T-helper 17 cell (primary cell): ENCODE results near the gene DPH3. TPM values are rescaled to one million over a fixed set of nuclear protein-coding genes. Genes with fewer than 3 reads are reported as not detected.
A peak's percentile ranks its signal among the peaks of the same experiment; 100 is the strongest.

ENCODE experiments used
- ATAC-seq: fragments of 150-1000 bp; cut with Tn5 transposase; 2 replicates; pipeline ENCODE4 v1.10.0; 2021; ENCODE audit warnings: mild to moderate bottlenecking, moderate library complexity
- DNase-seq, 3 donors: peaks; one replicate each; pipeline versions ENCODE4 v3.0.0 to v3.0.0-alpha.2; 2020 to 2021
- H3K9me3 ChIP-seq: one replicate; pipeline ENCODE4 v1.7.0; 2013; ENCODE audit warnings: low read length, mild to moderate bottlenecking; ENCODE audit not compliant: control insufficient read depth, poor library complexity, severe bottlenecking
- H3K27ac Mint-ChIP-seq: one replicate; pipeline ENCODE4 v1.8.0; 2022; ENCODE audit warnings: mild to moderate bottlenecking, moderate library complexity, mixed read lengths
- H3K27me3 Mint-ChIP-seq: one replicate; pipeline ENCODE4 v1.8.0; 2022; ENCODE audit warnings: mixed read lengths
- H3K36me3 Mint-ChIP-seq: one replicate; pipeline ENCODE4 v1.8.0; 2022; ENCODE audit warnings: low read depth, mixed read lengths
- H3K4me1 Mint-ChIP-seq: one replicate; pipeline ENCODE4 v1.8.0; 2022; ENCODE audit warnings: mild to moderate bottlenecking, mixed read lengths
- H3K4me3 Mint-ChIP-seq: one replicate; pipeline ENCODE4 v1.8.0; 2022; ENCODE audit warnings: mild to moderate bottlenecking, moderate library complexity, mixed read lengths
- total RNA-seq, 4 donors: library from RNA in 2 of 4; stranded (reverse) in 2 of 4; gene quantifications; one replicate each; pipeline ENCODE4 v1.2.3 and lab custom pipeline; 2022 to 2026

DPH3 gene
- total RNA-seq, 2 donors from 2014 or later, result 16.1 to 22.8 TPM

DNA sequence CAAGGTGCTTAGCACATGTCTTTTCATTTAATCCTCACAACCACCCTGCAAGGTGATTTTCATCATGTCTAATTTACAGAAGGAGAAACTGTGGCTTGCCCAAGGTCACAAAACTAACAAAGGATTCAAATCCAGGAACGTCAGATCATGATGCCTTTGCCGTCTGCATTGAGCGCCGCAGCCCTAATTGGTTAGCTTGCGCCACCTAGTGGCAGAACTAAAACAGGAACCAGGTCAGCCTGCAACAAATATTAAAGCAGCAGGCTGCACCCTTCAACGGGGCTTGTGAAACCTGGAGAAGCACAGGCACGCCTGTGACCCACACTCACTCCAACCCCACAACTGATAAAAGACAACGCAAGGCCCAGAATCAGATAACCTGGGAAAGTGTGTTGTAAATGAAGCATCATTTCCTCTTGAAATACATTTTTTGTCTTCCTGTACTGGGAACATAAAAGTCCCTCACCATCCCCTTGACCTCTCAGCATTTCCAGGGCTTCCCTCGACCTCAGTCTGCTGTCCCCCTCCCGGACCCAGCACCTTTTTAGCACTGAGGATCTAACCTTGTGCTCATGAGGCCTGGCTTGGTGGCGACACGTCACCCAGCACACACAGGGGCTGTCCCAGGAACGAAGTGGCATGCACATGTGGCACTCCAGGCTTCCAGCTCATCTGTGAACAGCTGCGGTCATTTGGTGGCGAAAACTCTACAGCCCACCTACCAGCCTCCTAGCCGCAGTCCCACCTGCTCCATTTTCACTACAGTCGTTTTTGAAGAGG is 17.3 kb downstream of the DPH3 start:
- Mint-ChIP-seq H3K27me3 (peaks cover 7% of the 10 kb centered on the region), H3K27ac (peak overlapping the region; percentile 63), H3K4me3 (peak overlapping the region; percentile 75), H3K4me1 (peaks cover 13% of the 10 kb centered on the region), H3K36me3 (peaks cover 2% of the 10 kb centered on the region)
- no peaks in the 10 kb centered on the region for H3K9me3 ChIP-seq
- ATAC-seq (peak; percentile 94), DNase-seq (peak; percentile 49 to 70 (median 52))

DNA sequence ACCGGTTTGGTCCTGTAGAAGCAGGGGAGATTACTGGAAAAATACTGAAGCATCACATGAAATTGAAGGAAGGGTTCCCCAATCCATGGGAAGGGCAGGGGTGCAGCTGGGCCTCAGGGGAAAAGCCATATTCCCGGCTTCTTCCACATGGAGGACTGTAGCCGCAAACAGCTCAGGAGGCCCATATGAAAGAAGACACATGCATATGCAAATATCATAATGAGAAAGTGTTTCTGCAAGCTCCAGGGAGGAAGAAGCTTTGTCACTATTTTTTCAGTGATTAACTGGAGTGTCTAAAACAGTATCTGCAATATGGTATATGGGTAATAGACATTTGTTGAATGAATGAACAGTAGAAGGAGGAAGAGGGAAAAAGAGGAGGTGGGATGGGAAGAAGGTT is 19.1 kb downstream of the DPH3 start:
- peaks cover 5% of the 10 kb centered on the region for H3K36me3 Mint-ChIP-seq
- peaks cover 16% of the 10 kb centered on the region for H3K4me1 Mint-ChIP-seq
- H3K9me3 ChIP-seq, result no peaks in the 10 kb centered on the region
- DNase-seq, result no peak
- H3K27ac Mint-ChIP-seq, result peak overlapping the region; percentile 45
- ATAC-seq, result no peak
- peaks cover 7% of the 10 kb centered on the region for H3K27me3 Mint-ChIP-seq
- no peak overlapping the region for H3K4me3 Mint-ChIP-seq

DNA sequence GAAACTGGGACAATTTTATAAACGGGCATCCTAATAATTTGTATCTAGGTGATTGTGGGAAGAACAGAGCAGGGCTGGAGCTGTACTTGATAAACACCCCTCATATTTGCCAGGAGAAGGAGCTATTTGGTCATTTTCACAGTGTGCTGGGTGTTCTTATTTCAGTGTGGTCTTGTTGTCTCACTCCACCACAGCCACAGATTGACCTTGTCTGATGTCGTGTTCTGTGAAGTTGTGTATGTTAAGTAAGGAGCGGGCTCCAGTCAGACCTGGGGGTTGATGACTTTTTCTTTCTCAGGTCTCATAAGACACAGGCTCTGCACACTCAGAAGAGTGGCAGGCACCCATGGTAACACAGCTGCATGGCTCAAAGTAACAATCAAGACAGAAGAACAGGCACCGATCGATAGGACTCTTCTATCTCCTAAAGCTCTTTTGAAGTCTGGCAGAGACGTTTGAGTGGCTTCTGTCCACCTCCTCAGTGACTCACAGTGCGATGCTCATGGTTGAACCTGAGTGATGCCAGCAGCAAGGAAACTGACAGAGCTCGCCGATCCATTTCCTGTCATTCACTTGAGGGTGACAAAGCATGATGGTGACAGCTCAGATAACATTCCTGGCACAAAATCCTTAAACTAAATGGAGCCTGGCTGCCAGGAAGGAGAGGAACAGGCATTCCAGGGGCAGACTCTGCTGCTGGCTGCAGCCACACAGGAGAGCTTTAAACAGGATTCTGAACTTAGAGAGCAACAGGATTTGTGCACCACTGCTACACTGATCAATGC is 20.8 kb downstream of the DPH3 start:
- H3K4me3 Mint-ChIP-seq, result no peak overlapping the region
- no peak for DNase-seq
- H3K27me3 Mint-ChIP-seq, result peaks cover 7% of the 10 kb centered on the region
- ATAC-seq, result no peak
- peaks cover 5% of the 10 kb centered on the region for H3K36me3 Mint-ChIP-seq
- H3K4me1 Mint-ChIP-seq, result peaks cover 18% of the 10 kb centered on the region
- peak overlapping the region; percentile 47 for H3K27ac Mint-ChIP-seq
- no peaks in the 10 kb centered on the region for H3K9me3 ChIP-seq

DNA sequence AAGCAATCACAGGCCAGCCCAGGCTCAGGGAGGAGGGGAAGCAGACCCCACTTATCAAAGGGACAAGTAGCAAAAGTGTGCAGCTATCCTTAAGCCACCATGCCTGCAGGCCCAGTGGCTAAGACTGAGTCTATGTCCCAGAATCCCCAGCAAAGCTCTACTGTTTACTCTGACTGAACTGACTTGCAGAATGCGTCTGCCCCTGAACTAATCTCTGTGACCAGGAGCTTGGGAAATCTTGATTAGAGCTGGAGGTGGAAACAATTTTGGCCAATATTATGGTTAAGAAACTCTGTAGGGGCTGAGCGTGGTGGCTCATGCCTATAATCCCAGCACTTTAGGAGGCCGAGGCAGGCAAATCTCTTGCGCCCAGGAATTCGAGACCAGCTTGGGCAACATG is 22.6 kb downstream of the DPH3 start:
- ATAC-seq (no peak), DNase-seq (no peak)
- H3K27me3 Mint-ChIP-seq, result peaks cover 7% of the 10 kb centered on the region
- no peak overlapping the region for H3K4me3 Mint-ChIP-seq
- no peaks in the 10 kb centered on the region for H3K9me3 ChIP-seq
- H3K4me1 Mint-ChIP-seq, result peaks cover 12% of the 10 kb centered on the region
- no peak overlapping the region for H3K27ac Mint-ChIP-seq
- H3K36me3 Mint-ChIP-seq, result peaks cover 5% of the 10 kb centered on the region

DNA sequence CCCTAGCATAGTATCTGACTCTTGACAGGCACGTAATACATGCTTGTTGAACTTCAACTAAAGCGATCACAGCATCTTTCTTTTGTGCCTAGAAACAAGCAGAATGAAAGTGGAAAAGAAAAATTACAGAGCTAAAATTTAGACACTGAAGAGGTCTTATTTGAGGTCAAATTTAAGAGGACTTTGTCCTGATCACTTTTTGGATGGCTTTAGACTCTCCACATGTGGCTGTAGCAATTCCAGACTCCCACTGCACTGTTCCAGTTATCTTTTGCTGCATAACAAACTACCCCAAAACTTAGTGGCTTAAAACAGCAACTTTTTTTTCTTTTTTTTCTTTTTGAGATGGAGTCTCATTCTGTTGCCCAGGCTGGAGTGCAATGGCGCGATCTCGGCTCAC is 23.5 kb downstream of the DPH3 start:
- peaks cover 5% of the 10 kb centered on the region for H3K36me3 Mint-ChIP-seq
- H3K9me3 ChIP-seq, result no peaks in the 10 kb centered on the region
- peaks cover 12% of the 10 kb centered on the region for H3K4me1 Mint-ChIP-seq
- ATAC-seq (no peak), DNase-seq (no peak)
- H3K27me3 Mint-ChIP-seq, result peaks cover 7% of the 10 kb centered on the region
- H3K27ac Mint-ChIP-seq, result no peak overlapping the region
- no peak overlapping the region for H3K4me3 Mint-ChIP-seq

DNA sequence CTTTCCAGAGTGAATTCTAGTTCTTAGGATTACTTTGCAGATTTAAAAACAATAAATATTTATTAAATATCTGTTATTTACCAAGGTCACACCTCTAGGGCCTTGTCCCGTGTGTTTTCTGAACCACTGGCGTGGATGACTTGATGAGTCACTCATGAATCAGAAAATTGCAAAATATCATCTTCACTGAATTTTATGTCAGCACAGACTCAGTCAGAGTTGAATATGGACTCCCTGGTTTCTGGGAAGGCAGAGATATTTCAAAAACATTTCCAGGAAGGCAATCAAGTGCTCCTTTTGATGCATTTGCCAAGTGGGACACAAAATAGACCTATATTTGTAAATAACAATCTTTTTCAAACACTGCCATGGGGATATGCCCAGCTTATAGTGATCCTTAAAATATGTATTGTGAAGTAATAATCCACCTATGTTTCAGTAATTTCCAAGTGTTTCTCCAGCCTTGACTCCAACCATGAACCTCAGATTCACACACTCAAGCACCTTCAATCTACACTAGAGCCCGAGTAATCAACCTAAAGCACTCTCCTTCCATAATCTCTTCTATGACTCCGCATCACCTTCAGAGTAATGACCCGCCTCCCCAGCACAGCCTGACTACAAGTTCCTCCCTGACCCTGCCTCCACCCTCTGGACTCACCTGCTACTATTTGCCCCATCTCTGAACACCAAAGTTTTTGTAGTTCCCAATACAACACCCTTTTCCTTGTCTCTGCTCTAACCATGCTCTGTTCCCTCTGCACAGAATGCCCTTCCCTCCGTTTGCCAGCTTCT is 24.3 kb downstream of the DPH3 start:
- H3K9me3 ChIP-seq, result no peaks in the 10 kb centered on the region
- Mint-ChIP-seq H3K27me3 (peaks cover 7% of the 10 kb centered on the region), H3K36me3 (peaks cover 5% of the 10 kb centered on the region), H3K27ac (no peak overlapping the region), H3K4me3 (no peak overlapping the region), H3K4me1 (peaks cover 12% of the 10 kb centered on the region)
- ATAC-seq (no peak), DNase-seq (no peak)

DNA sequence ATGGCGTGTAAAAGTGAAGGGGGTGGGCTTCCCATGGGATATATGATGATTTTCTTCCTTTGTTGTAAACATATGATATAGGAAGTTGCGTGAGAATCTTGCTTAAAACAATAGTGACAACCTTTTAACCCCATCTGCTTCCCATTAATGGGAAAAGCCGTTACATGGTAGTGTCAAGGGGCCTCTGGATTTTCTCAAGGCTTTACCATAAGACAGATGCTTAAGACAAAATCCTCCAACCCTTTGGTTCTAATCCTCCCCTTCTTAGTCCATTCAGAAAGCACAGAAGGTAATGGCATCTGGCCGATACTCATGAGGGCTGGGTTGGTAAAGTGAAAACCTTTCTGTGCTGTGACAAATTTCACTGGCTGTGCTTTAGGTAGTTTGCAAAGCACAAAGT is 25.0 kb downstream of the DPH3 start:
- H3K36me3 Mint-ChIP-seq, result peaks cover 5% of the 10 kb centered on the region
- peaks cover 13% of the 10 kb centered on the region for H3K4me1 Mint-ChIP-seq
- ATAC-seq (no peak), DNase-seq (no peak)
- H3K4me3 Mint-ChIP-seq, result no peak overlapping the region
- no peak overlapping the region for H3K27ac Mint-ChIP-seq
- H3K9me3 ChIP-seq, result no peaks in the 10 kb centered on the region
- peaks cover 8% of the 10 kb centered on the region for H3K27me3 Mint-ChIP-seq

DNA sequence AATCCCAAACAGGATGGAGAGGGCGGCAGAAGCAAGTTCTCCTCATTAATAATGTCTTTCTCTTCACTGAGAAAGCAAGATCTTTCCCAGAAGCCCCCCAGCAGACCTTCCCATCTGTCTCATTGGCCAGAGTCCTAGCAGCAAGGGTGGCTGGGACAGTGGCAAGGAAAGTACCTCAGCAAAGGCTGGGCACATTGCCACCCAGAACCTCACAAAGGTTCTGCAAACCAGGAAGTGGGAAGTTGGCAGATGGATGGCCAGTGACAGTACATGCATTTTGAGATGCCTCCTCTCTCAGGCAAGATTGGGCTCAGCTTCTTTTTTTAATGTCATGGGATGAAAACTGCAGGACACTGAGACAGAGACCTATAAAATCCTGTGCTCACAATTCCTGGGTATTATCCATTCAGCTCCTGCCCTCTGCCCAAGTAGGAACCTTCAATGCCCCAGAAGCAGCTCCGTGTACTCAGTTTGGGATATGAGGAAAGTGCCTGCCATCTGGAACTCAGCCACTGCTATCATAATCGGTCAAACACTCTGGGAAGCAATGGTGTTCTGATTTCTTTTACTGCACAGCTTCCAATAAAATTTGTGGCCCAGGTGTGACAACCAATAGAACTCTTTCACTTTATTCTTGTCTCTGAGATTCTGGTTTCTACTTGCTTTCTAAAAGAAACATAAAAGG is 25.5 kb downstream of the DPH3 start:
- no peak overlapping the region for H3K27ac Mint-ChIP-seq
- DNase-seq (no peak), ATAC-seq (no peak)
- H3K4me1 Mint-ChIP-seq, result peaks cover 13% of the 10 kb centered on the region
- peaks cover 5% of the 10 kb centered on the region for H3K36me3 Mint-ChIP-seq
- H3K4me3 Mint-ChIP-seq, result no peak overlapping the region
- no peaks in the 10 kb centered on the region for H3K9me3 ChIP-seq
- peaks cover 13% of the 10 kb centered on the region for H3K27me3 Mint-ChIP-seq

DNA sequence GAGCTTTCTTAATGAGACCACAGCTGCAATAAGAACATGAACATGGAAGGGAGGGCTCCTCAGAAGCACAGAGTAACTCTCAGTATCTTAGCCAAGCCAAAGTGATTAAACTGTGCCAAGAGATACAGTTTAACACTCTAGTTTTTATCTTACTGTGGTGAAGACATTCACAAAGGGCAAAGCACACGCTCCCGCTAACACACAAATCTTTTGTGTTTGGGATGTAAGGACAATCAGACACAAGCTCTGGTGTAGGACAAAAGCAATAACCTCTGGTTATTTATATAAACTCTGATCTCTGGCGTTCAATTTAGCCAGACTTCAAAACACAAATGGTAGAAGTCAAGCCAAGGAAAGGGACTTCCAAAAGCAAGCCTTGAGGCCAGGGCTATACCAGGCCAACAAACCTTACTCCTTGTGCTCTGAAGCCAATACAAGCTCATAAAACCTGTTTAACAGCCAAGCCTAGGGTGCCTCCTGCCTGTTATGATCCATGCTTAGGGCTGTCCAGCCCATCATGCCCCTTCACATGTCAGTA is 27.8 kb downstream of the DPH3 start:
- Mint-ChIP-seq H3K36me3 (peaks cover 4% of the 10 kb centered on the region), H3K4me3 (no peak overlapping the region), H3K27ac (no peak overlapping the region), H3K4me1 (peaks cover 8% of the 10 kb centered on the region), H3K27me3 (peaks cover 7% of the 10 kb centered on the region)
- H3K9me3 ChIP-seq, result no peaks in the 10 kb centered on the region
- no peak for DNase-seq
- no peak for ATAC-seq

DNA sequence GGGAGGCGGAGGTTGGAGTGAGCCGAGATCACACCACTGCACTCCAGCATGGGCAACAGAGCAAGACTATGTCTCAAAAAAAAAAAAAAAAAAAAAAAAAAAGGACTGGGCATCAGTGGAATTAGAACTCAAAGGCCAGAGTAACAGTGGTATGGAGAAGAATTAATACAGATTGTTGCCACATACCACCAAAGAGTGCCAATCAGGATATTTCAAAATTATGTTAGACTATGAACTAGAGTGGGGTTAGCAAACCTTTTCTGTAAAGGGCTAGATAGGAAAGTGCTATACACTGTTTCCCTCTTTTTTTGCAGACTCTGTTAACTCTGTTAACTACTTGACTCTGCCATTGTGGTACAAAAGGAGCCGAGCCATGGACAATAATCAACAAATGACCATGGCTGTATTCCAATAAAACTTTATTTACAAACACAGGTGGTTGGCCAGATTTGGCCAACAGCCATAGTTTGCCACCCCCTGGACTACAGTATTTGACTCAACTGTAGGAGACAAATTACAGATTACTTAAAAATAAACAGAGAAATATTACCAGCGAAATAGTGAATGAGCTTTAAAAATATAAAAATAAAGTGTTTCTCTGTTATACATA is 28.6 kb downstream of the DPH3 start:
- DNase-seq (no peak), ATAC-seq (no peak)
- peaks cover 8% of the 10 kb centered on the region for H3K4me1 Mint-ChIP-seq
- H3K27ac Mint-ChIP-seq, result no peak overlapping the region
- H3K27me3 Mint-ChIP-seq, result peaks cover 7% of the 10 kb centered on the region
- H3K9me3 ChIP-seq, result no peaks in the 10 kb centered on the region
- peaks cover 4% of the 10 kb centered on the region for H3K36me3 Mint-ChIP-seq
- no peak overlapping the region for H3K4me3 Mint-ChIP-seq

DNA sequence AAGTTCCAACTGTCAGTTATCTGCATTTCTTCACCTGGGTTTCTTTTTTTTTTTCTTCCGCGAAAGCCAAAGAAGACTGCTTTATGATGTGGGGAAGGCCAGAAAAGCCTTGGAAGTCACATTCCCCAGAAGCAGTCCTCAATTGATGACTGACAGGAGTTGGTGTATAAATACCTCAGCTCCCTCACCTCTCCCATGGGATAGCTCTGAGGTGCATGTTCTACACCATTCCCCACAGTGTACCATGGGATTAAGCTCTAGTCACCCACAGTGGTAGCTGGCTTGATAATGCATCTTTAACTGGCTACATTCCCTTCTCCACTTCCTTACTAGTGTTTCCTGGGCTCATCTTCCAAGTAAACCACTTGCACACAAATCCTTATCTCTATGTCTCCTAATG is 30.5 kb downstream of the DPH3 start:
- peaks cover 7% of the 10 kb centered on the region for H3K27me3 Mint-ChIP-seq
- H3K4me1 Mint-ChIP-seq, result peaks cover 2% of the 10 kb centered on the region
- H3K27ac Mint-ChIP-seq, result no peak overlapping the region
- DNase-seq (no peak), ATAC-seq (no peak)
- H3K4me3 Mint-ChIP-seq, result no peak overlapping the region
- no peaks in the 10 kb centered on the region for H3K9me3 ChIP-seq
- no peaks in the 10 kb centered on the region for H3K36me3 Mint-ChIP-seq

DNA sequence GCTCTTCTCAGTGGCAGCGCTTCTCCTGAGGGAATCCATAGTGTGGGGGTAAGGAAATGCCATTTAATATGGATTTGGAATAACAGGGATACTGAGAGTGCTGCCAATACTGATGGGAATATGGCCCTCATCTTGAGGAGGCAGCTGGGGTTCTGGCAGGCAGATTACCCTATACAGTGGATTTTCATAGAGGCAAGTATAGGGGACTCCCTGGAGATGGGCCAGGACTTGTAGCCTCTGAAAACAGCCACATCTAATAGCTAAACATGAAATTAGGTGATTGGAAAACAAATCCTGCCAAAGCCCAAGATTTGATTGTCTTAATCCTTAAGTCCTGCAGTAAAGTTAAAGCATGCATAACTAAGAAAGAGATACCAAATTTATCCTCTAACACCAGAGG is 30.9 kb downstream of the DPH3 start:
- ATAC-seq (no peak), DNase-seq (no peak)
- H3K4me3 Mint-ChIP-seq, result no peak overlapping the region
- peaks cover 2% of the 10 kb centered on the region for H3K4me1 Mint-ChIP-seq
- no peaks in the 10 kb centered on the region for H3K9me3 ChIP-seq
- peaks cover 7% of the 10 kb centered on the region for H3K27me3 Mint-ChIP-seq
- no peaks in the 10 kb centered on the region for H3K36me3 Mint-ChIP-seq
- H3K27ac Mint-ChIP-seq, result no peak overlapping the region
